ENCODE data around the gene STAG1.

DNA sequence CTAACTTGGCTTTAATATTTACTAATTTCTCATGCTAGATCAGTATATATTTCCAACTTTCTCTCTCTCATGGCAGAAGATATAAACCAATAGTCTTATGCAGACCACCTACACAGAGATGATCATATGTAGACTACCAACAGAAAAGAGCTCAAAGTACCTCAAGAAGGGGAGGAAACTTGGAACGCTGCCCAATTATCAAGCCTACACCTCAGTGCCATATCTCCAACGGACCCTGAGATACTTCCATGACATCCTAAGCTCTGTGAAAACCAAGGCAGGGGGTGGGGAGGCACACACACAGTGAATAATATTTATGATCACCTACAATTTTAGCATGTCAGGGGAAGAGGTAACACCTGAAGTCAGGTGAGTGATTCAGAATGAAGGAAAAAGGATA, 100.6 kb downstream of the STAG1 start:
- TF ChIP-seq EP300 (IDR thresholded peaks at IDR 0.05), result no peak
- TF ChIP-seq, protein P1, sequence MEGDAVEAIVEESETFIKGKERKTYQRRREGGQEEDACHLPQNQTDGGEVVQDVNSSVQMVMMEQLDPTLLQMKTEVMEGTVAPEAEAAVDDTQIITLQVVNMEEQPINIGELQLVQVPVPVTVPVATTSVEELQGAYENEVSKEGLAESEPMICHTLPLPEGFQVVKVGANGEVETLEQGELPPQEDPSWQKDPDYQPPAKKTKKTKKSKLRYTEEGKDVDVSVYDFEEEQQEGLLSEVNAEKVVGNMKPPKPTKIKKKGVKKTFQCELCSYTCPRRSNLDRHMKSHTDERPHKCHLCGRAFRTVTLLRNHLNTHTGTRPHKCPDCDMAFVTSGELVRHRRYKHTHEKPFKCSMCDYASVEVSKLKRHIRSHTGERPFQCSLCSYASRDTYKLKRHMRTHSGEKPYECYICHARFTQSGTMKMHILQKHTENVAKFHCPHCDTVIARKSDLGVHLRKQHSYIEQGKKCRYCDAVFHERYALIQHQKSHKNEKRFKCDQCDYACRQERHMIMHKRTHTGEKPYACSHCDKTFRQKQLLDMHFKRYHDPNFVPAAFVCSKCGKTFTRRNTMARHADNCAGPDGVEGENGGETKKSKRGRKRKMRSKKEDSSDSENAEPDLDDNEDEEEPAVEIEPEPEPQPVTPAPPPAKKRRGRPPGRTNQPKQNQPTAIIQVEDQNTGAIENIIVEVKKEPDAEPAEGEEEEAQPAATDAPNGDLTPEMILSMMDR (IDR thresholded peaks at IDR 0.05), result no peak
- no peak for TF ChIP-seq POLR2A (IDR thresholded peaks at IDR 0.05)
